ENCODE data around the gene RASD2.
"Not testable (repeated sequence)": the region's sequence is repeated elsewhere in the genome, so short reads cannot be mapped to it uniquely, and the experiment has no call there.

The RASD2 gene

DNA sequence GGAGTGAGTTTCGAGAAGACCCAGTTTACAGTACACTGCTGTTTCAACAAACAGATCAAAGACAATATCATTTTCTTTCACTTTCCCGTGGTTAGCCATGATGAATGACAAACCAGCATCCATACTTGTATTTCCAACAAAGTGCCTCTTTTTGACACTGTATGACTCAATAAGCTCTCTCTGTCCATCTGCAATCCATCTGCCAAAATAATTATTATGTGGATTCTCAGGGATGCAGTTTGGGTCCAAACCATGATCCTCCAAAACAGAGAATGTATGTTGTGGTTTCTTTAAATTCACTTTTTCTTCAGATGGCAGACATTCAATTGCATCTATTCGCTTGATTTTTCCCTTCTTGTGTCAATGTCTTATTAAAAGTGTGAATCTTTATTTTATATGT lies 37.8 kb upstream of the RASD2 start:
- TF ChIP-seq, protein P1, sequence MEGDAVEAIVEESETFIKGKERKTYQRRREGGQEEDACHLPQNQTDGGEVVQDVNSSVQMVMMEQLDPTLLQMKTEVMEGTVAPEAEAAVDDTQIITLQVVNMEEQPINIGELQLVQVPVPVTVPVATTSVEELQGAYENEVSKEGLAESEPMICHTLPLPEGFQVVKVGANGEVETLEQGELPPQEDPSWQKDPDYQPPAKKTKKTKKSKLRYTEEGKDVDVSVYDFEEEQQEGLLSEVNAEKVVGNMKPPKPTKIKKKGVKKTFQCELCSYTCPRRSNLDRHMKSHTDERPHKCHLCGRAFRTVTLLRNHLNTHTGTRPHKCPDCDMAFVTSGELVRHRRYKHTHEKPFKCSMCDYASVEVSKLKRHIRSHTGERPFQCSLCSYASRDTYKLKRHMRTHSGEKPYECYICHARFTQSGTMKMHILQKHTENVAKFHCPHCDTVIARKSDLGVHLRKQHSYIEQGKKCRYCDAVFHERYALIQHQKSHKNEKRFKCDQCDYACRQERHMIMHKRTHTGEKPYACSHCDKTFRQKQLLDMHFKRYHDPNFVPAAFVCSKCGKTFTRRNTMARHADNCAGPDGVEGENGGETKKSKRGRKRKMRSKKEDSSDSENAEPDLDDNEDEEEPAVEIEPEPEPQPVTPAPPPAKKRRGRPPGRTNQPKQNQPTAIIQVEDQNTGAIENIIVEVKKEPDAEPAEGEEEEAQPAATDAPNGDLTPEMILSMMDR (IDR thresholded peaks at IDR 0.05; ENCODE audit: extremely low read depth, insufficient read depth, missing control alignments), result no peak
- no peak for DNase-seq (ENCODE audit: low spot score)
- in situ Hi-C loops (cut with MboI; ENCODE audit: low pct_unique_long_range_greater_than_20kb, low sequenced_read_pairs, unreplicated experiment), result no loop called here

DNA sequence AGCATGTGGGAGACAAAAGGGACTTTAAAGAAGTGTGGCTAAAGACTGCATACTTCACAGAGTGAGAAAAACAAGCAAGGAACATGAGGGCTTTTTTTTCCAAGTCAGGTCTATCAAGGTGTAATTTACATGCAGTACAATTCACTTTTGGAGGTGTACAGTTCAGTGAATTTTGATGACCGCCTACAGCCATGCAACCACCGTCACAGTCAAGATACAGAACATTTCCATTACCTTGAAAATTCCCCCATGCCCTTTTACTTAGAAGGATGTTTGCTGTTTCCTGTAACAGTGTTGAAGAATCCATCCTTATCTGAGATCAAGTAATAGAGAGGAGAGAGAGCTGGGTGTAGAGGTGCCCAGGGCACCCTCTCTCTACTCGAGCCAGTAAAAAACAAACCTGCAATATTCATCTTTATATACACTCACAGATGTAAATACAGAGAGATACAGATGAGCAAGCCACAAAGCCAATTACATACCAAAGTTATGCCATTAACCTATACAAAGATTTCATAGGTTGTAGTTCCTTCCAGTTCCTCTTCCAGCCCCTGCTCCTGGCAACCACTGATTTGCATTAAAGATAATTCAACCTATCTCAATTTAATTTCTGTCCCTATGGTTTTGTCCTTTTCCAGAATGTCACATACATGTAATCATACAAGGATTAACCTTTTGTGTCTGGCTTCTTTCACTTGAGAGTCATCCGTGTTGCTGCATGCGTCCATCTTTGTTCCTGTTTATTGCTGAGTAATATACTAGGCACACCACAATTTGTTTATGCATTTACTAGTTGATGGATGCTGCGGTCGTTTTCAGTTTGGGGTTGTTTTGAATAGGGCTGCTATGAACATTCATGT lies 35.0 kb upstream of the RASD2 start:
- in situ Hi-C loops (cut with MboI; ENCODE audit: low pct_unique_long_range_greater_than_20kb, low sequenced_read_pairs, unreplicated experiment), result no loop called here
- TF ChIP-seq, protein P1 (IDR thresholded peaks at IDR 0.05; ENCODE audit: extremely low read depth, insufficient read depth, missing control alignments), result no peak
- DNase-seq (ENCODE audit: low spot score), result no peak

DNA sequence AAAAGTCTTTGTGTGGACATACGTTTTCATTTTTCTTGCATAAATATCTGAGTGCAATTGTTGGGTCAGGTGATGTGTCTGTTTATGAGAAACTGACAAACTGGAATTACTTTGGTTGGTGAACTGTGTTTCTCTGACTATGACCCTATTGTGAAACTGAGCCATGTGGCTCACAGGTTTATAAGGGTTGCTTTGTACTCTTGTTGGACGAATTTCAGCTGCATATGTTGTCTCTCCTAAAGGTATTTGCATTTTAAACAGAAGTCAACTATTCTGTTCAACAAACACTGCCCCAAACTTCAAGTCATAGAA lies 34.4 kb upstream of the RASD2 start:
- TF ChIP-seq, protein P1 (IDR thresholded peaks at IDR 0.05; ENCODE audit: extremely low read depth, insufficient read depth, missing control alignments), result no peak
- in situ Hi-C loops (cut with MboI; ENCODE audit: low pct_unique_long_range_greater_than_20kb, low sequenced_read_pairs, unreplicated experiment), result no loop called here
- no peak for DNase-seq (ENCODE audit: low spot score)

DNA sequence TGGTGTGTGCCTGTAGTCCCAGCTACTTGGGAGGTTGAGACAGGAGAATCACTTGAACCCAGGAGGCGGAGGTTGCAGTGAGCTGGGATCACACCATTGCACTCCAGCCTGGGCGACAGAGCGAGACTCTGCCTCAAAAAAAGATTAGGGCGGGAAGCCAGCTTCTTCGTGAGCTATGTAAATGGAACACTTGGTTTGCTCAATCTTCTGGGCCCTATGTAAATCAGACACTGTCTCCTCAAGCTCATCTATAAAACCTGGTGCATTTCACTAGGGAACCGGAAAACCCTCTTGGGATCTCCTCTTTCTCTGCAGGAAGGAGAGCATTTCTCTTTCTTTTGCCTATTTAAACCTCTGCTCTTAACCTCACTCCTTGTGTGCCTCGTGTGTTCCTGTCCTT lies 32.8 kb upstream of the RASD2 start:
- in situ Hi-C loops (cut with MboI; ENCODE audit: low pct_unique_long_range_greater_than_20kb, low sequenced_read_pairs, unreplicated experiment); DNase-seq (ENCODE audit: low spot score): not testable (repeated sequence)

DNA sequence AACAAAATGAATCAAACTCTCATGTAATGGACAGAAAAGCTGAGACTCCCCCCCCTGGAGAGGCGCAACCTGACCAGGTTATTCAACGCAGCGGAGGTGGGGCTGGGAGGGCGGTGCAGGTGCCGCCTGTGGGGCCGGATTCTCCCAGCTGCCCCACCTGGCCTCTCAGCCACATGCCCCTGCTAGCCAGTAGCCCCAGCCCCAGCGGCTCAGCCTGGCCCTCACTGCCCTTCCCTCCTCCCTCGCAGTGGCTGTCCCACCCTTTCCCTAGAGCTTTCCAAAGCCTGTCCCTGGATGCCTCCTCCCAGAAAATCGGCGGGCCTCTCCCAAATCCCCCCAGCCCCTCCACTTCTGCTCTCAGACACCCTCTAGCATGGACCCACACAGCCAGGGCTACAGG lies 31.2 kb upstream of the RASD2 start:
- in situ Hi-C loops (cut with MboI; ENCODE audit: low pct_unique_long_range_greater_than_20kb, low sequenced_read_pairs, unreplicated experiment), result no loop called here
- TF ChIP-seq, protein P1 (IDR thresholded peaks at IDR 0.05; ENCODE audit: extremely low read depth, insufficient read depth, missing control alignments), result no peak
- no peak for DNase-seq (ENCODE audit: low spot score)

DNA sequence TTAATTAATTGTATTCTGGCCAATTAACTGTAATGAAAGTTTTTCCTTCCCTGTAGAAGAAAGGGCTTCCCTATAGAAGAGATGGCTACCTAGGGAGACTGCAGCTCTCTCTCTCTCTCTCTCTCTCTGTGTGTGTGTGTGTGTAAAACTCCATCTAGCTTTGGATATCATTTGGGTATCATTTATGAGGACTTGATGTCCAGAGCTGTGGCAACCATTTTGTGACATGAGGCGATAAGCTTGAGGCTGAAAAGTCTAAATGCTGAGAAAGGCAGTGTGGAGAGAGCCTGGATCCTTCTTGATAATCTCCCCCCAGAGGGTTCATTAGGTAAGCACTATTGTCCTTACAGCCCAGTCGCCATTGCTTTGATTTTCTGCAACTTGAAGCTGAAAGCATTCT lies 30.7 kb upstream of the RASD2 start:
- no peak for DNase-seq (ENCODE audit: low spot score)
- in situ Hi-C loops (cut with MboI; ENCODE audit: low pct_unique_long_range_greater_than_20kb, low sequenced_read_pairs, unreplicated experiment), result no loop called here
- TF ChIP-seq, protein P1 (IDR thresholded peaks at IDR 0.05; ENCODE audit: extremely low read depth, insufficient read depth, missing control alignments), result no peak

DNA sequence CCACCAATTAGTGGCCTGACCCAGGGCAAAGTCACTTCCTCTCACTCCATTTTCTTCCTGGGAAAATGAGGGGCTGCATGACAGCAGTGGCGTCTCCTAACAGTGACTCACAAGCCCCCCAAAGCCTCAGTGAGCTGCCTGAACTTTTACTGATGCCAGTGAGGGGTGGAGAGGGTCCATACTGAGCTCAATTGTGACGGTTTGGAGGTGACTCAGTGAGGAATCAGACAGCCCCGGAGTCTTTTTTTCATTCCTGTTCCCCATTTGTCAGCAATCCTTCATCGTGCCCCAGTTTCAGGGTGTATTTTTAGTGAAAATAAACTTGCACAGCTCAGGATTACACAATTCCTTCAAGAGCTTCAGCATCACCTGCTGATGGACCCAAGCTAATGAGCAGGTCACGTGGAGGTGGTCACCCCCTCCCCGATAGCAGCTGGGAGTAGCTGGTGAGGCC lies 30.1 kb upstream of the RASD2 start:
- no peak for DNase-seq (ENCODE audit: low spot score)
- in situ Hi-C loops (cut with MboI; ENCODE audit: low pct_unique_long_range_greater_than_20kb, low sequenced_read_pairs, unreplicated experiment), result no loop called here
- TF ChIP-seq, protein P1 (IDR thresholded peaks at IDR 0.05; ENCODE audit: extremely low read depth, insufficient read depth, missing control alignments), result no peak

All from GM13977 (cell line).